Lower leg skin (tissue), 3 donors: ENCODE results near the gene MTMR2.

Experiments
- POLR2A ChIP-seq, 2 donors: fragments of 450-650 bp; IDR thresholded peaks; one replicate each; pipeline ENCODE4 v1.6.1; 2016 to 2017; ENCODE audit warnings: antibody characterized with exemption in 2 of 2, mild to moderate bottlenecking in 1 of 2, moderate library complexity in 1 of 2
- TF ChIP-seq, protein P1 (sequence below), 3 donors: fragments of 450-650 bp; IDR thresholded peaks; one replicate each; pipeline ENCODE4 v1.5.1; 2016; ENCODE audit warnings: antibody characterized with exemption in 3 of 3, mild to moderate bottlenecking in 3 of 3, moderate library complexity in 2 of 3

DNA sequence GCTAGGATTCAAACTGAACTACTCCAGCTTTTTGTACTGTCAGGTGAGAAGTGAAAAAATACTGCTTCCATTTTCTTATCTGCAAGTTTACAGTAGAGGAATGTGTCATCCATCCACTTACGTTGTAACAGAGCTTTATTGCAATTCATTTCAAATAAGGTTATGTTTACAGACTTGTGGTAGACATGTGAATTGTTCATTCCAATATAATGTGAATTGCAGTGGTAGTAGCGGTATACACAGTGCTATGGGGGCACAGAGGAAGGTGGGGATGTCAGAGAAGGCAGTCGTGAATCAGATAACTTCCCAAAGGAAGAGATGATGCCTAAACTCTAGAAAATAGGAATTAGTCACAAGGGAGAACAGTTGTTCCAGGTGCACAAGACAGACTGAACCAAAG, 91.1 kb downstream of the MTMR2 start:
- no peak for TF ChIP-seq POLR2A (IDR thresholded peaks at IDR 0.05)
- TF ChIP-seq, protein P1, sequence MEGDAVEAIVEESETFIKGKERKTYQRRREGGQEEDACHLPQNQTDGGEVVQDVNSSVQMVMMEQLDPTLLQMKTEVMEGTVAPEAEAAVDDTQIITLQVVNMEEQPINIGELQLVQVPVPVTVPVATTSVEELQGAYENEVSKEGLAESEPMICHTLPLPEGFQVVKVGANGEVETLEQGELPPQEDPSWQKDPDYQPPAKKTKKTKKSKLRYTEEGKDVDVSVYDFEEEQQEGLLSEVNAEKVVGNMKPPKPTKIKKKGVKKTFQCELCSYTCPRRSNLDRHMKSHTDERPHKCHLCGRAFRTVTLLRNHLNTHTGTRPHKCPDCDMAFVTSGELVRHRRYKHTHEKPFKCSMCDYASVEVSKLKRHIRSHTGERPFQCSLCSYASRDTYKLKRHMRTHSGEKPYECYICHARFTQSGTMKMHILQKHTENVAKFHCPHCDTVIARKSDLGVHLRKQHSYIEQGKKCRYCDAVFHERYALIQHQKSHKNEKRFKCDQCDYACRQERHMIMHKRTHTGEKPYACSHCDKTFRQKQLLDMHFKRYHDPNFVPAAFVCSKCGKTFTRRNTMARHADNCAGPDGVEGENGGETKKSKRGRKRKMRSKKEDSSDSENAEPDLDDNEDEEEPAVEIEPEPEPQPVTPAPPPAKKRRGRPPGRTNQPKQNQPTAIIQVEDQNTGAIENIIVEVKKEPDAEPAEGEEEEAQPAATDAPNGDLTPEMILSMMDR (IDR thresholded peaks at IDR 0.05): no peak
